DND-41 (cell line): ENCODE results near the gene TFEB.

Source experiments
- CTCF ChIP-seq: IDR thresholded peaks from 2 replicates; pipeline ENCODE4 v1.5.1; 2012; ENCODE audit warnings: borderline replicate concordance, low read length, moderate library complexity, mild to moderate bottlenecking; ENCODE audit not compliant: poor library complexity, severe bottlenecking; ENCODE audit errors: extremely low read depth
- EZH2 ChIP-seq: IDR thresholded peaks from 3 replicates; pipeline ENCODE4 v1.6.1; 2012; ENCODE audit warnings: borderline replicate concordance, low read depth, mild to moderate bottlenecking, moderate library complexity, low read length, inconsistent platforms; ENCODE audit not compliant: severe bottlenecking

GRCh38 chr6:41733360-41733706 is 2.1 kb downstream of the TFEB start:
- TF ChIP-seq CTCF (no peak), EZH2 (no peak)
